ENCODE results near the gene GLB1L3.
"Not testable (repeated sequence)": the region's sequence is repeated elsewhere in the genome, so short reads cannot be mapped to it uniquely, and the experiment has no call there.

Gene GLB1L3

GRCh38 chr11:134317103-134317502 lies 40.9 kb downstream of the GLB1L3 start:
- no peak for DNase-seq

- not testable (repeated sequence) for DNase-seq
Measured at GRCh38 chr11:134321373-134321772, 45.2 kb downstream of the GLB1L3 start.

GRCh38 chr11:134322553-134322952 lies 46.4 kb downstream of the GLB1L3 start:
- no peak for DNase-seq

- no peak for DNase-seq
Measured at GRCh38 chr11:134328433-134328832, 52.3 kb downstream of the GLB1L3 start.

GRCh38 chr11:134330611-134331353 lies 54.6 kb downstream of the GLB1L3 start:
- no peak for DNase-seq

- peak; percentile 77 for DNase-seq
Measured at GRCh38 chr11:134331354-134332188, 55.4 kb downstream of the GLB1L3 start, which contains the start of gene GLB1L2. GLB1L2 (plus strand) TSS chr11:134331988; CDS start chr11:134332062, 74 bp downstream.

GRCh38 chr11:134332189-134332631 lies 56.0 kb downstream of the GLB1L3 start:
- peak; percentile 16 for DNase-seq

GRCh38 chr11:134332782-134333181 lies 56.6 kb downstream of the GLB1L3 start:
- DNase-seq = no peak

- no peak for DNase-seq
Measured at GRCh38 chr11:134333312-134333711, 57.1 kb downstream of the GLB1L3 start.

GRCh38 chr11:134333946-134334345 lies 57.8 kb downstream of the GLB1L3 start:
- DNase-seq = no peak

- no peak for DNase-seq
Measured at GRCh38 chr11:134334796-134335571, 58.8 kb downstream of the GLB1L3 start.

- DNase-seq = no peak
Measured at GRCh38 chr11:134337051-134337450, 60.9 kb downstream of the GLB1L3 start.

- no peak for DNase-seq
Measured at GRCh38 chr11:134338068-134338467, 61.9 kb downstream of the GLB1L3 start.

- no peak for DNase-seq
Measured at GRCh38 chr11:134338654-134339053, 62.5 kb downstream of the GLB1L3 start.

GRCh38 chr11:134339756-134340155 lies 63.6 kb downstream of the GLB1L3 start:
- DNase-seq = no peak

GRCh38 chr11:134340354-134340964 lies 64.3 kb downstream of the GLB1L3 start:
- no peak for DNase-seq

GRCh38 chr11:134341805-134342571 lies 65.8 kb downstream of the GLB1L3 start:
- DNase-seq = no peak

GRCh38 chr11:134342572-134343340 lies 66.6 kb downstream of the GLB1L3 start:
- no peak for DNase-seq

- DNase-seq = no peak
Measured at GRCh38 chr11:134343646-134344045, 67.5 kb downstream of the GLB1L3 start.

- DNase-seq = not testable (repeated sequence)
Measured at GRCh38 chr11:134344497-134345236, 68.5 kb downstream of the GLB1L3 start.
